GM23248 (cell line): Measurements from ENCODE around the gene CALML6. TPM values are rescaled to one million over a fixed set of nuclear protein-coding genes. Genes with fewer than 3 reads are reported as not detected.

Experiments used
- DNase-seq: peaks from one replicate; pipeline ENCODE4 v3.0.0-alpha.2; 2015
- H2AFZ ChIP-seq: fragments of 200-600 bp; sonication (generic); 2 replicates; pipeline ENCODE4 v1.6.1; 2016; ENCODE audit warnings: antibody characterized with exemption
- H3F3A ChIP-seq: fragments of 200-600 bp; sonication (generic); 2 replicates; pipeline ENCODE4 v1.6.1; 2016; ENCODE audit warnings: mild to moderate bottlenecking, antibody characterized with exemption, mixed run types; ENCODE audit not compliant: insufficient read depth
- H3K27ac ChIP-seq: fragments of 200-600 bp; sonication (generic); 2 replicates; pipeline ENCODE4 v1.5.1; 2016; ENCODE audit warnings: mild to moderate bottlenecking
- H3K27me3 ChIP-seq: fragments of 200-600 bp; sonication (generic); replicated peaks from 2 replicates; pipeline ENCODE4 v1.6.1; 2016; ENCODE audit warnings: mild to moderate bottlenecking; ENCODE audit not compliant: insufficient read depth
- H3K36me3 ChIP-seq: fragments of 200-600 bp; sonication (generic); 2 replicates; pipeline ENCODE4 v1.6.1; 2016; ENCODE audit warnings: low read depth, mild to moderate bottlenecking
- H3K4me1 ChIP-seq: fragments of 200-600 bp; sonication (generic); 2 replicates; pipeline ENCODE4 v1.6.1; 2016; ENCODE audit warnings: mild to moderate bottlenecking; ENCODE audit not compliant: insufficient read depth
- H3K4me2 ChIP-seq: fragments of 200-600 bp; sonication (generic); one replicate; pipeline ENCODE4 v1.6.1; 2016; ENCODE audit warnings: mild to moderate bottlenecking; ENCODE audit not compliant: unreplicated experiment
- H3K4me3 ChIP-seq: fragments of 200-600 bp; sonication (generic); 2 replicates; pipeline ENCODE4 v1.5.1; 2016; ENCODE audit warnings: mild to moderate bottlenecking
- H3K79me2 ChIP-seq: fragments of 200-600 bp; sonication (generic); 2 replicates; pipeline ENCODE4 v1.6.1; 2016; ENCODE audit warnings: mild to moderate bottlenecking; ENCODE audit not compliant: insufficient read depth
- H3K9ac ChIP-seq: fragments of 200-600 bp; sonication (generic); 2 replicates; pipeline ENCODE4 v1.6.1; 2016; ENCODE audit warnings: mild to moderate bottlenecking
- H3K9me2 ChIP-seq: fragments of 200-600 bp; sonication (generic); 2 replicates; pipeline ENCODE4 v1.6.1; 2016; ENCODE audit warnings: mixed run types, mild to moderate bottlenecking, moderate library complexity; ENCODE audit not compliant: insufficient read depth
- H3K9me3 ChIP-seq: fragments of 200-600 bp; sonication (generic); one replicate; pipeline ENCODE4 v1.6.1; 2017; ENCODE audit warnings: low read depth
- H4K20me1 ChIP-seq: fragments of 200-600 bp; sonication (generic); 2 replicates; pipeline ENCODE4 v1.6.0; 2016; ENCODE audit not compliant: insufficient read depth
- EZH2 ChIP-seq: fragments of 200-600 bp; sonication (generic); IDR thresholded peaks from 2 replicates; pipeline ENCODE4 v1.6.1; 2018; ENCODE audit warnings: antibody characterized with exemption, mild to moderate bottlenecking; ENCODE audit not compliant: insufficient read depth, poor library complexity, severe bottlenecking
- EZH2phosphoT487 ChIP-seq: fragments of 200-600 bp; sonication (generic); IDR thresholded peaks from 2 replicates; pipeline ENCODE4 v1.6.1; 2018; ENCODE audit warnings: antibody characterized with exemption, moderate library complexity, mild to moderate bottlenecking, low read depth; ENCODE audit not compliant: insufficient read depth
- WGBS, 2 experiments: methylation state at CpG; one replicate each; pipeline ENCODE4 v1.1.6; 2015 to 2017; ENCODE audit warnings: low lambda C conversion rate in 2 of 2, low coverage in 1 of 2; ENCODE audit errors: missing lambda C conversion rate in 2 of 2; 5-methylcytosine and 5-hydroxymethylcytosine counted together
- in situ Hi-C: fragments of 300-500 bp; cut with MboI; formaldehyde crosslinking; loops from 2 replicates; pipeline ENCODE4 v1.15.0; 2020
- polyA plus RNA-seq: library from polyadenylated mRNA; unstranded; fragments of >200 nt; fragmentation: Nextera tagmentation; extraction: Ambion mirVana; gene quantifications from 2 replicates; pipeline ENCODE4 v1.2.1, GENCODE V29; 2016
- total RNA-seq: library from RNA; depleted of rRNA; stranded (reverse); fragments of >200 nt; shearing (Covaris generic); gene quantifications from 2 replicates; pipeline ENCODE4 v1.2.3, GENCODE V29; 2014

CALML6 gene
- total and polyA plus RNA-seq, 2 experiments from 2014 or later: 0.11 TPM; not detected in 1

DNA sequence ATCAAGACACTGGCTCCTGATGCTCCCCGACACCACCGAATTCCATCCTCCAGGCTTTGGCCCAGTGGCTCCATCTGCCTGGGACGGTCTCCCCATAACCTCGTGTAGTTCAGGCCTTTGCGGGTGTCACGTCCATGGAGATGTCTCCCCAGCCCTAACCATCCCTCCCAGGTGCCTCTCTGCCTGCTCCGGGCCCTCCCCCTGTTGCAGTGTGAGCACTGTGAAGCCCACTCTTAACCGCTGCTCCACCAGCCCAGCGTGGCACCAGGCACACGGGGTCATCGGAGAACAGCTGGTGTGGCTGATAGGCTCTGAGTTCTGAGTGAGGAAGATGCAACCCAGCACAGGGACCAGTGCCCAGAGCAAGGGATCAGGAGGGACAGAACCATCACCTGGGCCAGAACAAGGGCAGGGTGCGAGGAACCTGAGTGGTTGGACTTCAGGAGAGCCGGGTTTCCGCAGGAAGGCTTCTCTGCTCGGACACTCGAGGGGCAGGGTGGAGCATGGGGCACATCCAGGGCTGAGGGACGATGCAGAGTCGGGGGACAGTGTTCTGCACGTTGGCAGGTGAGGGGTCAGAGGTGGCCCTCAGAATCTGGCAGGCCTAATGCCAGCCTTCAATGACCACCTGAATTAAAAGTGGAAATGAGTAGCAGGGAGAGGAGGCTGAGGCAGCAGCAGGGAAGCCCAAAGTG, 21.6 kb upstream of the CALML6 start:
- in situ Hi-C loops: no loop called here
- peaks cover 7% of the 10 kb centered on the region; the same call in 1 of the 2 replicates for H4K20me1 ChIP-seq
- H3K4me3 ChIP-seq: no peak overlapping the region
- H2AFZ ChIP-seq: no peak overlapping the region
- H3K9me3 ChIP-seq: no peaks in the 10 kb centered on the region
- no peaks in the 10 kb centered on the region for H3K27me3 ChIP-seq
- H3K4me1 ChIP-seq: peaks cover 22% of the 10 kb centered on the region
- 84 to 86% methylated on average over 19 of the region's 19 CpGs for WGBS, 2 experiments
- no peak for DNase-seq
- H3K4me2 ChIP-seq: no peak overlapping the region
- H3K27ac ChIP-seq: no peak overlapping the region
- no peak overlapping the region for H3K9ac ChIP-seq
- peaks cover 27% of the 10 kb centered on the region for H3K79me2 ChIP-seq
- H3K9me2 ChIP-seq: no peaks in the 10 kb centered on the region
- H3F3A ChIP-seq: peaks cover 9% of the 10 kb centered on the region
- no peaks in the 10 kb centered on the region for H3K36me3 ChIP-seq
- TF ChIP-seq EZH2phosphoT487: no peak
- no peak for TF ChIP-seq EZH2

DNA sequence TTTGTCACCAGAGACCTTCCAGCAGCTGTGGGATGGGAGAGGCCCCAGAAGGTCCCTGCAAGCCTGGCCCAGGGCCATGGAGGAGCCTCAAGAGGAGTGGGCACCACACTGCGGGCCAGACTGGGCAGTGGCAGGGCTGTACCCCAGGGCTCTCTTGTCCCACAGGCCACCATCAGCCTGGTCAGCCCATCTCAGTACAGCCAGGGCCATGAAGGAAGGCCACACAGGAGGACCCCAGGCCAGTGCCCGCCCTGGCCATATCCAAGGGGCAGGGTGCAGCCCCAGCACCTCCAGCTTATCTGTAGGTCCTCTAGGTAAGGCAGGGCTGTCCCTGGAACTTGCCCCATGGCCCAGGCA, 21.1 kb upstream of the CALML6 start:
- H2AFZ ChIP-seq: no peak overlapping the region
- DNase-seq: no peak
- no peak overlapping the region for H3K27ac ChIP-seq
- H3F3A ChIP-seq: peaks cover 6% of the 10 kb centered on the region
- H3K9me3 ChIP-seq: no peaks in the 10 kb centered on the region
- peaks cover 22% of the 10 kb centered on the region for H3K79me2 ChIP-seq
- H3K27me3 ChIP-seq: no peaks in the 10 kb centered on the region
- H3K9me2 ChIP-seq: no peaks in the 10 kb centered on the region
- no peak overlapping the region for H3K4me2 ChIP-seq
- no peak overlapping the region for H3K4me3 ChIP-seq
- H3K9ac ChIP-seq: no peak overlapping the region
- in situ Hi-C loops: no loop called here
- WGBS, 2 experiments: 96 to 100% methylated on average over 2 of the region's 2 CpGs
- TF ChIP-seq EZH2phosphoT487 (no peak), EZH2 (no peak)
- H3K4me1 ChIP-seq: peaks cover 17% of the 10 kb centered on the region
- peaks cover 5% of the 10 kb centered on the region; the same call in 1 of the 2 replicates for H4K20me1 ChIP-seq
- no peaks in the 10 kb centered on the region for H3K36me3 ChIP-seq

DNA sequence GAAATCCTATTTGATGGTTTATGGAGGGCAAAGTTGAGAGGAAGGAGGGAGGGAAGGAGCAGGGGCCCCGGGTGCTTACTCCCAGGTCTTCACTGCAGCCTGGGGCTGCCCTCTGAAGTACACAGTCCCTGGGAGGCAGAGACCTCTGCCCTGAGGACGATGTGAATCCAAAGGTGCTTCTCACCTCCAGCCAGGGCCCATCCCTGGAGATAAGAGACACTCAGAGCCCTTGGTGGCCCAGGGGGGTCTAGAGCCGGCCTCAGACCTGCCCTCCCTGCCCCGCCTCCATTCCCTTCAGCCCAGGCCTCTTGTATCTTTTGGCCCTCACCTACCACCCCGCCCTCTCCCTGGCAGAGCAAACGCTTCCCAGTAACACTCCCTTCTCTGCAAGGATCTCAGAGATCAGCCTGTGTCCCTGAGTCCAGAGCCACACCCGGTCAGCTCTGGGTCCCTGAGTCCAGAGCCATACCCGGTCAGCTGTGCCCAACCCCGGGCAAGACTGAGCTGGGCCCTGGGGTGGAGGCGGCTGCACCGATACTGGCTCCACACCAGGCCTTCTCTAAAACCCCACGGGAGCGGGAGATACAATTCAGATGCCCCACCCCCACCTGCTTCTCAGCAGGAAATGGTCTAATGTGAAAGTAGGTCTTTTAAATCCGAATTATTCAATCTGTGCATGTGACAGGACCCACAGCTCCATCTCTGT, 20.6 kb upstream of the CALML6 start:
- H3K9ac ChIP-seq: no peak overlapping the region
- H3F3A ChIP-seq: peaks cover under 1% of the 10 kb centered on the region; the same call in 1 of the 2 replicates
- H3K4me2 ChIP-seq: no peak overlapping the region
- H3K27me3 ChIP-seq: no peaks in the 10 kb centered on the region
- in situ Hi-C loops: no loop called here
- H3K79me2 ChIP-seq: peaks cover 17% of the 10 kb centered on the region
- H3K27ac ChIP-seq: no peak overlapping the region
- no peaks in the 10 kb centered on the region for H3K9me3 ChIP-seq
- WGBS, 2 experiments: 18 to 21% methylated on average over 14 of the region's 14 CpGs
- no peaks in the 10 kb centered on the region for H3K36me3 ChIP-seq
- TF ChIP-seq EZH2 (no peak), EZH2phosphoT487 (no peak)
- no peak overlapping the region for H3K4me3 ChIP-seq
- H4K20me1 ChIP-seq: no peaks in the 10 kb centered on the region
- no peak overlapping the region for H2AFZ ChIP-seq
- no peak for DNase-seq
- H3K4me1 ChIP-seq: peaks cover 15% of the 10 kb centered on the region
- no peaks in the 10 kb centered on the region for H3K9me2 ChIP-seq

GRCh38 chr1:1895060-1895418, 20.0 kb upstream of the CALML6 start:
- no peak overlapping the region for H2AFZ ChIP-seq
- 42 to 46% methylated on average over 10 of the region's 10 CpGs for WGBS, 2 experiments
- H4K20me1 ChIP-seq: no peaks in the 10 kb centered on the region
- peaks cover 15% of the 10 kb centered on the region for H3K4me1 ChIP-seq
- H3K36me3 ChIP-seq: no peaks in the 10 kb centered on the region
- H3K4me3 ChIP-seq: no peak overlapping the region
- no peak for TF ChIP-seq EZH2
- TF ChIP-seq EZH2phosphoT487: no peak
- no peaks in the 10 kb centered on the region for H3K27me3 ChIP-seq
- no peak overlapping the region for H3K4me2 ChIP-seq
- H3F3A ChIP-seq: no peaks in the 10 kb centered on the region
- no peaks in the 10 kb centered on the region for H3K9me3 ChIP-seq
- DNase-seq: no peak
- in situ Hi-C loops: no loop called here
- H3K27ac ChIP-seq: no peak overlapping the region
- H3K9ac ChIP-seq: no peak overlapping the region
- peaks cover 11% of the 10 kb centered on the region for H3K79me2 ChIP-seq
- no peaks in the 10 kb centered on the region for H3K9me2 ChIP-seq
